HG03025 (cell line): Measurements from ENCODE around the gene PTPMT1.
A peak's percentile ranks its signal among the peaks of the same experiment; 100 is the strongest.
"Not testable (repeated sequence)": the region's sequence is repeated elsewhere in the genome, so short reads cannot be mapped to it uniquely, and the experiment has no call there.

ENCODE experiments used
- ATAC-seq: cut with Tn5 transposase; IDR thresholded peaks from one replicate; pipeline ENCODE4 v1.9.1; 2021; ENCODE audit warnings: mild to moderate bottlenecking, moderate library complexity; ENCODE audit not compliant: unreplicated experiment, low FRiP score

Gene PTPMT1

GRCh38 chr11:47545298-47545697 is 20.1 kb upstream of the PTPMT1 start:
- no peak for ATAC-seq

- ATAC-seq, result not testable (repeated sequence)
Observed at GRCh38 chr11:47546274-47546673, 19.1 kb upstream of the PTPMT1 start.

- no peak for ATAC-seq
Observed at GRCh38 chr11:47550288-47551047, 14.9 kb upstream of the PTPMT1 start.

- ATAC-seq, result no peak
Observed at GRCh38 chr11:47551086-47551485, 14.3 kb upstream of the PTPMT1 start.

- ATAC-seq, result no peak
Observed at GRCh38 chr11:47552056-47552565, 13.3 kb upstream of the PTPMT1 start.

GRCh38 chr11:47552566-47553405 is 12.6 kb upstream of the PTPMT1 start, which contains the start of gene CELF1:
Gene CELF1, minus strand, starts transcription at chr11:47553132. Its CDS starts 53,609 bp downstream, at chr11:47499523.
- ATAC-seq, result peak; percentile 91

- peak; percentile 13 for ATAC-seq
Observed at GRCh38 chr11:47553406-47553743, 12.0 kb upstream of the PTPMT1 start.

GRCh38 chr11:47557004-47557403 is 8.4 kb upstream of the PTPMT1 start:
- not testable (repeated sequence) for ATAC-seq

- ATAC-seq, result no peak
Observed at GRCh38 chr11:47558695-47559094, 6.7 kb upstream of the PTPMT1 start.

GRCh38 chr11:47560426-47560825 is 5.0 kb upstream of the PTPMT1 start:
- no peak for ATAC-seq

- not testable (repeated sequence) for ATAC-seq
Observed at GRCh38 chr11:47562393-47562792, 3.0 kb upstream of the PTPMT1 start.

GRCh38 chr11:47564366-47564765 is 1.0 kb upstream of the PTPMT1 start:
- not testable (repeated sequence) for ATAC-seq

GRCh38 chr11:47564933-47565339 is 463 bp upstream of the PTPMT1 start:
- no peak for ATAC-seq

GRCh38 chr11:47566149-47566698 is 825 bp downstream of the PTPMT1 start:
- no peak for ATAC-seq

- no peak for ATAC-seq
Observed at GRCh38 chr11:47569646-47570045, 4.2 kb downstream of the PTPMT1 start.

GRCh38 chr11:47570651-47571356 is 5.4 kb downstream of the PTPMT1 start:
- no peak for ATAC-seq

GRCh38 chr11:47571357-47571729 is 5.9 kb downstream of the PTPMT1 start:
- ATAC-seq, result no peak

- ATAC-seq, result no peak
Observed at GRCh38 chr11:47571895-47572294, 6.5 kb downstream of the PTPMT1 start.

- ATAC-seq, result no peak
Observed at GRCh38 chr11:47572715-47573255, 7.4 kb downstream of the PTPMT1 start.

- ATAC-seq, result no peak
Observed at GRCh38 chr11:47573321-47573720, 7.9 kb downstream of the PTPMT1 start.
